Measurements from ENCODE around the gene CLDN5. TPM values are rescaled to one million over a fixed set of nuclear protein-coding genes. Genes with fewer than 3 reads are reported as not detected.
A peak's percentile ranks its signal among the peaks of the same experiment; 100 is the strongest.

Gene CLDN5
- total and polyA plus RNA-seq, 4 donors = 157 to 548 (median 364) TPM

DNA sequence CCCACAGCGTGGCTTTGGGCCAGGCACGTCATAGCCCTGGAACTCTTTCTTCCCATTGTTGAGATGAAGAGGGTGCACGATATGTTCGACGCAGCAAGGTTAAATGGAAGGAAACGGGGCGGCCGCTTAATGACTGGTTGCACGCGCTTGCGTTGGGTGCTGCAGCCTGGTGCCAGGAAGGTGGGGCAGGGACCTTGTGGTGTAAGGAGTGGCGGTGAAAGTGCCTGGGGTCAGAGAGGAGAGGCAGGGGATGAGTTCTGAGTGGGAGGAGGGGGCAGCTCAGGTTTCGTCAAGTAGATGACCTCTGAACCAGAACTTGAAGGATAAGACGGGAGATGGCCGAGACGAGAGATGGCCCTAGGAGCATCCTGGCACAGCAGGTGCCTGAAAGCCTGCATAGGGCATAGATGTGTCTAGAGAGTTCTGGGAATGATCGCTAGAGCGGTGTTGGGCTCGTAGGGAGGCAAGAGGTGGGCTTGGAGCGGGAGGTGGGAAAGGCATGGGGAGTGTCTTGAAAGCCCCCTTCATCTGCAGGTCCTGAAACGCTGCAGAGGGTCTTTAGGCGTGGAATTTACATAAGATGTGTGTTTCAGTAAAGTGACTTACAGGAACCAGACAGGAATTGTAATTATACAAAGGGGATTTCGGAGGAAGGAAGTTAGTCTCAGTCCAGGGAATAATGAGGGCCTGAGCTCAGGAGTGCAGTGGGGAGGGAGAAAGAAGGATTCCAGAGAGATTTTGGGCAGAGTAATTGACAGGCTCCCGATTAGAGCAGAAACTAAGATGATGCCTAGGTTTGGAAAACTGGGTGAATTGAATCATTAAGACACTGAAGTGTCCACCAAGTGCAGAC, 43.2 kb upstream of the CLDN5 start:
- DNase-seq = no peak
- Histone ChIP-seq H3K27ac (ENCODE audit: low read depth in 1 of 2, low read length in 1 of 2) (peak overlapping the region; percentile 66 to 68), H3K4me3 (no peak overlapping the region), H3K4me1 (ENCODE audit: control insufficient read depth in 5 of 5, insufficient read depth in 5 of 5, low read length in 5 of 5) (peaks cover 0 to 17% (median 0%) of the 10 kb centered on the region in 5 donors), H3K27me3 (ENCODE audit: control insufficient read depth in 3 of 3, insufficient read depth in 3 of 3, low read length in 2 of 3) (no peaks in the 10 kb centered on the region), H3K9ac (ENCODE audit: insufficient read depth in 1 of 2, low read length in 2 of 2) (no peak overlapping the region), H3K9me3 (ENCODE audit: control insufficient read depth in 4 of 4, insufficient read depth in 3 of 4, low read length in 3 of 4) (peaks cover 0 to 1% (median 0%) of the 10 kb centered on the region in 4 donors), H3K36me3 (ENCODE audit: control insufficient read depth in 4 of 4, insufficient read depth in 4 of 4, low read length in 4 of 4) (no peaks in the 10 kb centered on the region)
- no peak for ATAC-seq (ENCODE audit: insufficient read depth, low FRiP score)
- WGBS, 2 donors = 72 to 84% methylated on average over 24 of the region's 24 CpGs
- TF ChIP-seq, protein P1, sequence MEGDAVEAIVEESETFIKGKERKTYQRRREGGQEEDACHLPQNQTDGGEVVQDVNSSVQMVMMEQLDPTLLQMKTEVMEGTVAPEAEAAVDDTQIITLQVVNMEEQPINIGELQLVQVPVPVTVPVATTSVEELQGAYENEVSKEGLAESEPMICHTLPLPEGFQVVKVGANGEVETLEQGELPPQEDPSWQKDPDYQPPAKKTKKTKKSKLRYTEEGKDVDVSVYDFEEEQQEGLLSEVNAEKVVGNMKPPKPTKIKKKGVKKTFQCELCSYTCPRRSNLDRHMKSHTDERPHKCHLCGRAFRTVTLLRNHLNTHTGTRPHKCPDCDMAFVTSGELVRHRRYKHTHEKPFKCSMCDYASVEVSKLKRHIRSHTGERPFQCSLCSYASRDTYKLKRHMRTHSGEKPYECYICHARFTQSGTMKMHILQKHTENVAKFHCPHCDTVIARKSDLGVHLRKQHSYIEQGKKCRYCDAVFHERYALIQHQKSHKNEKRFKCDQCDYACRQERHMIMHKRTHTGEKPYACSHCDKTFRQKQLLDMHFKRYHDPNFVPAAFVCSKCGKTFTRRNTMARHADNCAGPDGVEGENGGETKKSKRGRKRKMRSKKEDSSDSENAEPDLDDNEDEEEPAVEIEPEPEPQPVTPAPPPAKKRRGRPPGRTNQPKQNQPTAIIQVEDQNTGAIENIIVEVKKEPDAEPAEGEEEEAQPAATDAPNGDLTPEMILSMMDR (IDR thresholded peaks at IDR 0.05; ENCODE audit: control extremely low read depth, extremely low read depth) = no peak

DNA sequence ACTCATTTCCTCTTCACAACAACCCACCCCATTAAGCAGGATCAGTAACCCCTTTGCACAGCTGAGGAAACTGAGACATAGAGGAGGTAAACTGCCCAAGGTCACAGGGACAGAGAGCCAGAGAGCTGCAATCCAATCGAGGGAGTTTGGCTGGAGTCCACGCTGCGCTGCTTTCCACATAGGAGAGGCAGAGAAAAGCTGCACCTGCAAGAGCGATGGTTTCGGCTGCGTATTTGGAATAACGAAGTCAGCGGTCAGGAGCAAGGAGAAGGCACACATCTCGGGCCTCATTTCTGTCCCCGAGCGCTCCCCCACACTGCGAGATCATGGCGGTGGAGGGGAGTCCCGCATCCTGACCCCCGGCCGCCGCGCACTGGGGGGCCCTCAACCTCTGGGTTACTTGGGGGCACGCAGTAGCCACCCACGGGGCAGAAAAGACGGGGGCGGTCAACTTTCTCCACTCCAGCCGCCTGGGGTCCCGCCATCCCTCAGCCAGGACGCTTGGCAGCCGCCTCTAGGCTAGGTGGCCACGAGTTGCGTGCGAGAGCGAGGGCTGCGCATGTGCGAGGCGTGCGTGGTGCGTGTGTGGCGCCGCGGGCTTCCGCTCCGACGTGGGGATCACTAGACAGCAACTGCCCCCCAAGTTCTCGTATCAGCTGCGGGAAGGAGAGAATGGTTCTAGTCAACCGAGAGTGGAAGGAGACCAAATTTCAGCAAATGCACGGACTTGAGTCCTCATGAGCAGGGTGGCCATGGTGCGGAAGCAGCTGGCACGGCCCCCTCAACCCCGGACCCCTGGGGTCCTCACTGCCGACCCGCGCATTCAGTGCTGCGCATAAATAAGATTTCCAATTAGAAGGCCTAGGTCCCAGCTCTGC, 42.3 kb upstream of the CLDN5 start:
- WGBS, 2 donors = 92 to 94% methylated on average over 52 of the region's 52 CpGs
- no peak for DNase-seq
- H3K27me3 ChIP-seq (ENCODE audit: control insufficient read depth in 3 of 3, insufficient read depth in 3 of 3, low read length in 2 of 3) = no peaks in the 10 kb centered on the region
- no peak for ATAC-seq (ENCODE audit: insufficient read depth, low FRiP score)
- H3K27ac ChIP-seq (ENCODE audit: low read depth in 1 of 2, low read length in 1 of 2) = peak overlapping the region in 1 of 2 donors; percentile 66
- TF ChIP-seq, protein P1 (IDR thresholded peaks at IDR 0.05; ENCODE audit: control extremely low read depth, extremely low read depth) = no peak
- no peak overlapping the region for H3K9ac ChIP-seq (ENCODE audit: insufficient read depth in 1 of 2, low read length in 2 of 2)
- H3K9me3 ChIP-seq (ENCODE audit: control insufficient read depth in 4 of 4, insufficient read depth in 3 of 4, low read length in 3 of 4) = peaks cover 0 to 1% (median 0%) of the 10 kb centered on the region in 4 donors
- H3K36me3 ChIP-seq (ENCODE audit: control insufficient read depth in 4 of 4, insufficient read depth in 4 of 4, low read length in 4 of 4) = no peaks in the 10 kb centered on the region
- no peak overlapping the region for H3K4me3 ChIP-seq
- H3K4me1 ChIP-seq (ENCODE audit: control insufficient read depth in 5 of 5, insufficient read depth in 5 of 5, low read length in 5 of 5) = peaks cover 0 to 17% (median 0%) of the 10 kb centered on the region in 5 donors

DNA sequence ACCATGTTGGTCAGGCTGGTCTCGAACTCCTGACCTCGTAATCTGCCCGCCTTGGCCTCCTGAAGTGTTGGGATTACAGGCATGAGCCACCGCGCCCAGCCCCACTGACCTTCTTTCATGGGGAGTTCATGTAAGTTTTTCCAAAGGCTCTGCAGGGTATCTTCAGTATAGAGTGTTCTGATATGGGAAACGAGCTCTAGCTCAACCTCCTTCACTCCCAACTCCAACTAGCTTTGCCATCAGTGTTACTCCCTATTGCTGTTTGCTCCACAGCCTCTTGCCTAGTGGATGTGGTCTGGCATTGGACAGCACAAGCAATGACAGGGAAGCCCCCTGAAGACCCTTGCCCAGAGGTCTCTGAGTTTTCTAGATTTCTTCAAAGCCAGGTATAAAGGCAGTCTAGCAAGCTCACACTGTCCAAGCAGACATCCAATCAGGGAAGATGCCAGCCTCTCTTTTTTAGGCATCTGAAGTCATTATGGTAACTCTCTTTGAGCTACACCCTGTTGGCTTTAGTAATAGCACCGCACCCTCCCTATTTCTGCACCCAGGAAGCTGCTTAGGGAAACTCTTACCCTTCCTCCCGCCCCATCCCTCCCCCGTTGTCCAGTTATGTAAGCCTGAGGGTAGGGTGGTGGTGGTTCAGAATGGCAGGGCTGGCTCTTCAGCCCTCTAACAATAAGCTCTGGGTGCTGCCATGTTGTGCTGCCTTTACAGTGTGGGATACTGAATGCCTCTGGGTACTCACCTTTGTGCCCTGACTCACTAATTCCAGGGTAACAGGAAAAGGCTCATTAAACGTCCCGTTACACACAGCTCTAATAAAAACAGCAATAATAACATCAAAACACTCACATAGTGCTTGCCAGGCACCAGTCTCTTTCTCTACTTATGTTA, 41.4 kb upstream of the CLDN5 start:
- peaks cover 0 to 17% (median 0%) of the 10 kb centered on the region in 5 donors for H3K4me1 ChIP-seq (ENCODE audit: control insufficient read depth in 5 of 5, insufficient read depth in 5 of 5, low read length in 5 of 5)
- no peaks in the 10 kb centered on the region for H3K36me3 ChIP-seq (ENCODE audit: control insufficient read depth in 4 of 4, insufficient read depth in 4 of 4, low read length in 4 of 4)
- peaks cover 0 to 1% (median 0%) of the 10 kb centered on the region in 4 donors for H3K9me3 ChIP-seq (ENCODE audit: control insufficient read depth in 4 of 4, insufficient read depth in 3 of 4, low read length in 3 of 4)
- WGBS, 2 donors = 80 to 85% methylated on average over 11 of the region's 11 CpGs
- H3K4me3 ChIP-seq = no peak overlapping the region
- no peak overlapping the region for H3K9ac ChIP-seq (ENCODE audit: insufficient read depth in 1 of 2, low read length in 2 of 2)
- no peak overlapping the region for H3K27ac ChIP-seq (ENCODE audit: low read depth in 1 of 2, low read length in 1 of 2)
- TF ChIP-seq, protein P1 (IDR thresholded peaks at IDR 0.05; ENCODE audit: control extremely low read depth, extremely low read depth) = no peak
- no peak for DNase-seq
- H3K27me3 ChIP-seq (ENCODE audit: control insufficient read depth in 3 of 3, insufficient read depth in 3 of 3, low read length in 2 of 3) = no peaks in the 10 kb centered on the region
- no peak for ATAC-seq (ENCODE audit: insufficient read depth, low FRiP score)
